Thyroid gland (tissue), 4 donors: ENCODE measurements around the gene FPR3.

Experiments used
- POLR2A ChIP-seq, 2 donors: fragments of 450-650 bp; IDR thresholded peaks; one replicate each; pipeline ENCODE4 v1.6.1; 2017; ENCODE audit warnings: antibody characterized with exemption in 2 of 2, mild to moderate bottlenecking in 2 of 2, moderate library complexity in 1 of 2
- TF ChIP-seq, protein P1 (sequence below), 6 experiments: fragments of 200-600 bp in 3 of 6; fragments of 450-650 bp in 3 of 6; sonication (generic) in 3 of 6; IDR thresholded peaks; one replicate each; pipeline ENCODE4 v1.5.1; 2016 to 2019; ENCODE audit warnings: antibody characterized with exemption in 6 of 6, mild to moderate bottlenecking in 2 of 6, inconsistent platforms in 1 of 6, moderate library complexity in 1 of 6

DNA sequence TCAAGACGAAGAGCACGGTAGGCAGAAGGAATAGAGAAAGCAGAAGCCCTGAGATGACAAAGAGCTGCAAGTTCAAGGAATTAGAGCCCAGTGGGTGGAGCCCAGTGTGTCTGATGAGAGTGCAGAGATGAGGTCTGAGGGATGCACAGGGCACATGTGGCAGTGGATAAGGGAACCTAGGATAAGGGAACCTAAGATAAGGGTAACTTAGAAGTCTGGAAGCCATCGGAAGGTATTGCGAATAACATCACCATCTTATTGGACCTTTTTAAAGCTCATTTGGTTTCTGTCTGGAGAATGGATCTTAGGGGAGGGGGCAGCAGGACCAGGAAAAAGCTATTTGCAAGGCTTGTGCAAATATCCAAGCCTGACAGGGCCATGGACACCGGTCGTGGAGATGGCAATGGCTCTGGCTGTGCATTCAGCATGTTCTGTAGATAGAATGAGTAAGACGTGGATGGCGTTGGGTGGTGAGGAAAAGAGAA, 1.3 kb downstream of the FPR3 start:
- TF ChIP-seq, protein P1, sequence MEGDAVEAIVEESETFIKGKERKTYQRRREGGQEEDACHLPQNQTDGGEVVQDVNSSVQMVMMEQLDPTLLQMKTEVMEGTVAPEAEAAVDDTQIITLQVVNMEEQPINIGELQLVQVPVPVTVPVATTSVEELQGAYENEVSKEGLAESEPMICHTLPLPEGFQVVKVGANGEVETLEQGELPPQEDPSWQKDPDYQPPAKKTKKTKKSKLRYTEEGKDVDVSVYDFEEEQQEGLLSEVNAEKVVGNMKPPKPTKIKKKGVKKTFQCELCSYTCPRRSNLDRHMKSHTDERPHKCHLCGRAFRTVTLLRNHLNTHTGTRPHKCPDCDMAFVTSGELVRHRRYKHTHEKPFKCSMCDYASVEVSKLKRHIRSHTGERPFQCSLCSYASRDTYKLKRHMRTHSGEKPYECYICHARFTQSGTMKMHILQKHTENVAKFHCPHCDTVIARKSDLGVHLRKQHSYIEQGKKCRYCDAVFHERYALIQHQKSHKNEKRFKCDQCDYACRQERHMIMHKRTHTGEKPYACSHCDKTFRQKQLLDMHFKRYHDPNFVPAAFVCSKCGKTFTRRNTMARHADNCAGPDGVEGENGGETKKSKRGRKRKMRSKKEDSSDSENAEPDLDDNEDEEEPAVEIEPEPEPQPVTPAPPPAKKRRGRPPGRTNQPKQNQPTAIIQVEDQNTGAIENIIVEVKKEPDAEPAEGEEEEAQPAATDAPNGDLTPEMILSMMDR (IDR thresholded peaks at IDR 0.05), result no peak
- no peak for TF ChIP-seq POLR2A (IDR thresholded peaks at IDR 0.05)
